ENCODE data around the gene MET. TPM values are rescaled to one million over a fixed set of nuclear protein-coding genes. Genes with fewer than 3 reads are reported as not detected.
A peak's percentile ranks its signal among the peaks of the same experiment; 100 is the strongest.

The MET gene
- total RNA-seq, 1 experiment from 2014 or later = 5.0 TPM

GRCh38 chr7:116726713-116727431, 54.9 kb downstream of the MET start:
- H3K79me1 ChIP-seq (ENCODE audit: insufficient read depth, low read depth, low read length, poor library complexity, severe bottlenecking) = no peaks in the 10 kb centered on the region
- Mint-ChIP-seq H3K4me3 (no peak overlapping the region), H3K27ac (no peak overlapping the region), H3K36me3 (ENCODE audit: insufficient read depth in 1 of 3, low read depth in 3 of 3) (no peaks in the 10 kb centered on the region), H3K9me3 (no peaks in the 10 kb centered on the region), H3K27me3 (ENCODE audit: low read depth) (no peaks in the 10 kb centered on the region), H3K4me1 (peaks cover 5 to 13% of the 10 kb centered on the region in 2 experiments)
- peak overlapping the region; percentile 21 for H2BK5ac ChIP-seq (ENCODE audit: insufficient read length, low read length)
- TF ChIP-seq, protein P1, sequence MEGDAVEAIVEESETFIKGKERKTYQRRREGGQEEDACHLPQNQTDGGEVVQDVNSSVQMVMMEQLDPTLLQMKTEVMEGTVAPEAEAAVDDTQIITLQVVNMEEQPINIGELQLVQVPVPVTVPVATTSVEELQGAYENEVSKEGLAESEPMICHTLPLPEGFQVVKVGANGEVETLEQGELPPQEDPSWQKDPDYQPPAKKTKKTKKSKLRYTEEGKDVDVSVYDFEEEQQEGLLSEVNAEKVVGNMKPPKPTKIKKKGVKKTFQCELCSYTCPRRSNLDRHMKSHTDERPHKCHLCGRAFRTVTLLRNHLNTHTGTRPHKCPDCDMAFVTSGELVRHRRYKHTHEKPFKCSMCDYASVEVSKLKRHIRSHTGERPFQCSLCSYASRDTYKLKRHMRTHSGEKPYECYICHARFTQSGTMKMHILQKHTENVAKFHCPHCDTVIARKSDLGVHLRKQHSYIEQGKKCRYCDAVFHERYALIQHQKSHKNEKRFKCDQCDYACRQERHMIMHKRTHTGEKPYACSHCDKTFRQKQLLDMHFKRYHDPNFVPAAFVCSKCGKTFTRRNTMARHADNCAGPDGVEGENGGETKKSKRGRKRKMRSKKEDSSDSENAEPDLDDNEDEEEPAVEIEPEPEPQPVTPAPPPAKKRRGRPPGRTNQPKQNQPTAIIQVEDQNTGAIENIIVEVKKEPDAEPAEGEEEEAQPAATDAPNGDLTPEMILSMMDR (conservative IDR thresholded peaks at IDR 0.05) = no peak
- H4K8ac ChIP-seq (replicated peaks; ENCODE audit: insufficient read length, low read depth, low read length) = no peak overlapping the region
- no peak overlapping the region for H3K23ac ChIP-seq (ENCODE audit: insufficient read length, low read depth, low read length)
- H3K56ac ChIP-seq (ENCODE audit: insufficient read length, low read depth, low read length) = no peak overlapping the region
- no CpG with 5 or more reads among the region's 4 CpGs for WGBS (ENCODE audit: extremely low coverage, insufficient read length, low lambda C conversion rate)
- H2BK20ac ChIP-seq (ENCODE audit: low read depth, low read length, poor library complexity, severe bottlenecking) = no peak overlapping the region
- no peak for DNase-seq
- H3K4ac ChIP-seq (ENCODE audit: low read depth, low read length) = no peak overlapping the region
- H3K27ac ChIP-seq (ENCODE audit: insufficient read length, low read depth, low read length) = no peak overlapping the region
- H2BK120ac ChIP-seq (ENCODE audit: low read depth, low read length, poor library complexity, severe bottlenecking) = no peak overlapping the region
- no peaks in the 10 kb centered on the region for H3K4me1 ChIP-seq (ENCODE audit: insufficient read depth, low read length)
- H2BK15ac ChIP-seq (ENCODE audit: low read depth, low read length) = no peak overlapping the region
- H3K27me3 ChIP-seq (ENCODE audit: insufficient read depth, low read length) = no peaks in the 10 kb centered on the region
- no peak overlapping the region for H2BK12ac ChIP-seq (ENCODE audit: insufficient read length, low read depth, low read length)
- H4K91ac ChIP-seq (ENCODE audit: insufficient read length, low read depth, low read length) = no peak overlapping the region
- H3K9ac ChIP-seq (ENCODE audit: extremely low read depth, insufficient read length, low read length) = no peak overlapping the region
- H2AK5ac ChIP-seq (ENCODE audit: insufficient read length, low read length) = no peak overlapping the region
- no peak overlapping the region for H3K18ac ChIP-seq (ENCODE audit: insufficient read length, low read depth, low read length)
- H3K14ac ChIP-seq (ENCODE audit: insufficient read depth, low read length) = no peak overlapping the region
- no peaks in the 10 kb centered on the region for H3K9me3 ChIP-seq (ENCODE audit: control insufficient read depth, low read depth, low read length)
- no peaks in the 10 kb centered on the region for H3K23me2 ChIP-seq (ENCODE audit: insufficient read length, low read depth, low read length, poor library complexity, severe bottlenecking)
- no peak overlapping the region for H3K4me2 ChIP-seq (ENCODE audit: insufficient read depth, insufficient read length, low read length)
- H3T11ph ChIP-seq (ENCODE audit: low read length) = no peak overlapping the region
- no peak overlapping the region for H2AFZ ChIP-seq (ENCODE audit: low read length)
- H4K20me1 ChIP-seq (ENCODE audit: control insufficient read depth, insufficient read depth, insufficient read length) = no peaks in the 10 kb centered on the region
- H4K5ac ChIP-seq (ENCODE audit: insufficient read length, low read depth, low read length) = no peak overlapping the region
- H3K79me2 ChIP-seq (ENCODE audit: insufficient read depth, low read length) = no peaks in the 10 kb centered on the region

Data from H9 (cell line).